Smooth muscle cell of the umbilical artery (primary cell): ENCODE measurements around the gene PLS1. TPM values are rescaled to one million over a fixed set of nuclear protein-coding genes. Genes with fewer than 3 reads are reported as not detected.

Experiments
- total RNA-seq: library from RNA; depleted of rRNA; stranded (reverse); fragments of >200 nt; gene quantifications from 2 replicates; pipeline ENCODE4 v1.2.3, GENCODE V29; 2014

The PLS1 gene, protein sequence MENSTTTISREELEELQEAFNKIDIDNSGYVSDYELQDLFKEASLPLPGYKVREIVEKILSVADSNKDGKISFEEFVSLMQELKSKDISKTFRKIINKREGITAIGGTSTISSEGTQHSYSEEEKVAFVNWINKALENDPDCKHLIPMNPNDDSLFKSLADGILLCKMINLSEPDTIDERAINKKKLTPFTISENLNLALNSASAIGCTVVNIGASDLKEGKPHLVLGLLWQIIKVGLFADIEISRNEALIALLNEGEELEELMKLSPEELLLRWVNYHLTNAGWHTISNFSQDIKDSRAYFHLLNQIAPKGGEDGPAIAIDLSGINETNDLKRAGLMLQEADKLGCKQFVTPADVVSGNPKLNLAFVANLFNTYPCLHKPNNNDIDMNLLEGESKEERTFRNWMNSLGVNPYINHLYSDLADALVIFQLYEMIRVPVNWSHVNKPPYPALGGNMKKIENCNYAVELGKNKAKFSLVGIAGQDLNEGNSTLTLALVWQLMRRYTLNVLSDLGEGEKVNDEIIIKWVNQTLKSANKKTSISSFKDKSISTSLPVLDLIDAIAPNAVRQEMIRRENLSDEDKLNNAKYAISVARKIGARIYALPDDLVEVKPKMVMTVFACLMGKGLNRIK
- 2.7 and 3.2 TPM in 2 replicates for total RNA-seq

DNA sequence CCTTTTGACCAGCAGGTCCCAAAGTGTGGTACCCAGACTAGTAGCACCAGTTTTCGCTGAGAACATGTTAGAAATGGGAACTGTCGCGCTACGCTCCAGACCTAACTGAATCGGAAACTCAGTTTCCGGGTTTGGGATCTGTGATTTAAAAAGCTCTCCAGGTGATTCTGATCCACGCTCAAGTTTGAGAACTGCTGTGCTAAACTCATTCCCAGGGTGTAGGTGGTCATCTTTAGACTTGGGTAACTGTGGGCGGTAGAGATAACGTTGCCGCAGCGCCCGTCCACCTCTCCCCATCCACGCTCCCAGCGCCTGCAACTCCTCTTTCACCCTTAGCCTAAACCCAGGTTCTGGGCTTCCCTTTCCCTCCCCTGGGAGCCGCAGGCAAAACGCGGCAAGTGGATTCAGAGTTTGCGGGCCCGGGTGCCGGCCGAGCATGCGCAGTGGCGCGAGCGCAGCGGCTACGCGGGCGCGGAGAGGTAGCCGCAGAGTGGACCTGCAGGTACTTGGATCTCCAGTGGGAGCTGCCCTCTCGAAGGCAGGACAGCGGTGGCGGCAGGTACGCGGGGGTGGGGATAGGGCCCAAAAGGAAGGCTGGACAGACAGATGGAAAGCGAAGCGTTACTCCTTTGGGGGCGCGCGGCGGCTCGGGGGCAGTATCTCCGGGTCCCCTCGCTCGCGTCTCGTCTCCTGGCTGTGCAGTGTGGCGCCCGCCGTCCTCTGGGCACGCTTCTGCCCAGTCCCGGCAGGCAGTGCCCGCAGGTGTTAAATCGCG lies at the start of gene PLS1:
PLS1 (plus strand) TSS at position 443 of the 775 bp plus-strand sequence. CDS start 67,845 bp downstream, outside the sequence.

GRCh38 chr3:142578329-142579223 lies 17.6 kb upstream of the PLS1 start, which contains the start of gene ATR:
Gene ATR (minus strand): TSS chr3:142578733. CDS start chr3:142578704, 29 bp downstream.

DNA sequence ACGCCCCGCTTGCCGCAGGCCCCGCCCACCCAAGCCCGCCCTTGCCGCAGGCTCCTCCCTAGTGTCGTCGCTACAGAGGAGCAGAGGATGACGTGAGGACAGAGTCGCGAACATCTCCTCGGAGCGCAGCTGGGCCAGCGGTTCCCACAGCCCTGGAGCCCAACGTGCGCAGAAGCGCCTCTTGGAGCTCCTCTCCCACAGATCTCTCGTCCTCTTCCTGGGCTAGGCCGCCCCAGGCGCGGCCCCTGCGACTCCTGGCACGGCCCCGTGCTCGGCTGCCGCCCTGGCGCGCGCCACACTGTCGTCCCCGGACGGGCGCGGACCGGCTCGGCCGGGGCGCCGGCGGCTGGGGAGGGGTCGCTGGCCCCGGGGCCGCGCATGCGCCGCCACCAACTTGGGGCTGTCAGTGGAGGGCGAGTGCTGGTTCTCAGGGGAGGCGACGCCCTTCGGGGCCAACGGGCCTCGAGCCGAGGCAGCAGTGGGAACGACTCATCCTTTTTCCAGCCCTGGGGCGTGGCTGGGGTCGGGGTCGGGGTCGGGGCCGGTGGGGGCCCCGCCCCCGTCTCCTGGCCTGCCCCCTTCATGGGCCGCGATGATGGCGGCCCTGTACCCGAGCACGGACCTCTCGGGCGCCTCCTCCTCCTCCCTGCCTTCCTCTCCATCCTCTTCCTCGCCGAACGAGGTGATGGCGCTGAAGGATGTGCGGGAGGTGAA lies 127.9 kb downstream of the PLS1 start, which contains the start of gene TRPC1:
TRPC1 (plus strand) TSS at position 67 of the 714 bp plus-strand sequence; CDS start at position 593, 526 bp downstream.

Other genes with a start within 250 kb of the PLS1 start
- gene XRN1, start 148.4 kb upstream of the PLS1 start, total RNA-seq = 35.0 and 39.8 TPM in 2 replicates
- 33.3 and 42.4 TPM in 2 replicates for gene ATR, start 17.7 kb upstream of the PLS1 start, total RNA-seq
- gene TRPC1, start 127.6 kb downstream of the PLS1 start, total RNA-seq = 31.5 and 35.5 TPM in 2 replicates